Fibroblast of lung (primary cell): ENCODE measurements around the gene SIGLEC8. TPM values are rescaled to one million over a fixed set of nuclear protein-coding genes. Genes with fewer than 3 reads are reported as not detected.
"Not testable (repeated sequence)": the region's sequence is repeated elsewhere in the genome, so short reads cannot be mapped to it uniquely, and the experiment has no call there.

ENCODE experiments used
- DNase-seq, 2 donors: peaks; one replicate each; pipeline versions ENCODE4 v3.0.0 to v3.0.0-alpha.2; 2010; ENCODE audit warnings: low read depth in 2 of 2
- H2AFZ ChIP-seq: 2 replicates; pipeline ENCODE4 v1.5.1; 2012; ENCODE audit warnings: low read length, control low read depth, inconsistent platforms
- H3K27ac ChIP-seq: 2 replicates; pipeline ENCODE4 v1.5.1; 2011; ENCODE audit warnings: low read length, control low read depth; ENCODE audit not compliant: insufficient read depth
- H3K27me3 ChIP-seq: 2 replicates; pipeline ENCODE4 v1.5.1; 2011; ENCODE audit warnings: mild to moderate bottlenecking, low read length; ENCODE audit not compliant: control insufficient read depth, insufficient read depth
- H3K36me3 ChIP-seq: 2 replicates; pipeline ENCODE4 v1.5.1; 2011; ENCODE audit warnings: low read length; ENCODE audit not compliant: control insufficient read depth, insufficient read depth
- H3K4me1 ChIP-seq: 2 replicates; pipeline ENCODE4 v1.5.1; 2011; ENCODE audit warnings: low read length; ENCODE audit not compliant: control insufficient read depth, insufficient read depth; ENCODE audit errors: extremely low read depth
- H3K4me2 ChIP-seq: 2 replicates; pipeline ENCODE4 v1.5.1; 2011; ENCODE audit warnings: low read length, control low read depth; ENCODE audit not compliant: insufficient read depth; ENCODE audit errors: extremely low read depth
- H3K4me3 ChIP-seq, 4 experiments: fragments of 200-600 bp in 1 of 4; sonication (generic) in 1 of 4; replicated peaks in 1 of 4; 2 replicates each; pipeline ENCODE4 v1.5.1; 2011 to 2016; ENCODE audit warnings: low read length in 4 of 4, low read depth in 3 of 4, mild to moderate bottlenecking in 3 of 4, control low read depth in 2 of 4, inconsistent platforms in 1 of 4, mixed read lengths in 1 of 4; ENCODE audit not compliant: insufficient read depth in 1 of 4; ENCODE audit errors: control extremely low read depth in 1 of 4
- H3K79me2 ChIP-seq: 2 replicates; pipeline ENCODE4 v1.5.1; 2012; ENCODE audit warnings: mild to moderate bottlenecking, low read length, inconsistent platforms; ENCODE audit not compliant: control insufficient read depth, insufficient read depth
- H3K9ac ChIP-seq: 2 replicates; pipeline ENCODE4 v1.5.1; 2011; ENCODE audit warnings: mild to moderate bottlenecking, low read length, control low read depth; ENCODE audit not compliant: insufficient read depth
- H3K9me3 ChIP-seq: 2 replicates; pipeline ENCODE4 v1.5.1; 2012; ENCODE audit warnings: low read depth, low read length; ENCODE audit not compliant: control insufficient read depth, insufficient read depth
- H4K20me1 ChIP-seq: 2 replicates; pipeline ENCODE4 v1.5.1; 2011; ENCODE audit warnings: low read length; ENCODE audit not compliant: control insufficient read depth, insufficient read depth; ENCODE audit errors: extremely low read depth
- EZH2 ChIP-seq: IDR thresholded peaks from 2 replicates; pipeline ENCODE4 v1.5.1; 2012; ENCODE audit warnings: low read length, control low read depth, mild to moderate bottlenecking; ENCODE audit errors: missing control alignments
- polyA plus RNA-seq, 2 donors: library from polyadenylated mRNA; depleted of rRNA in 1 of 2; stranded (reverse) in 1 of 2; unstranded in 1 of 2; fragments of >200 nt; gene quantifications; 2 replicates each; pipeline ENCODE4 v1.2.1, GENCODE V29; 2011 to 2012; ENCODE audit warnings: missing spikeins in 1 of 2
- total RNA-seq: library from RNA; depleted of rRNA; stranded (reverse); fragments of >200 nt; gene quantifications from 2 replicates; pipeline ENCODE4 v1.2.1, GENCODE V29; 2014
- TF ChIP-seq, protein P1 (sequence below), 2 donors: IDR thresholded peaks in 1 of 2; conservative IDR thresholded peaks in 1 of 2; 1 replicate in 1 of 2; 2 replicates in 1 of 2; pipeline ENCODE4 v1.5.1; 2011 to 2012; ENCODE audit warnings: low read length in 2 of 2, control low read depth in 1 of 2, inconsistent platforms in 1 of 2, low read depth in 1 of 2, mild to moderate bottlenecking in 1 of 2

Gene SIGLEC8
- total and polyA plus RNA-seq, 2 donors (not counting 1 experiment from before 2014, with no cell fraction given) = not detected

DNA sequence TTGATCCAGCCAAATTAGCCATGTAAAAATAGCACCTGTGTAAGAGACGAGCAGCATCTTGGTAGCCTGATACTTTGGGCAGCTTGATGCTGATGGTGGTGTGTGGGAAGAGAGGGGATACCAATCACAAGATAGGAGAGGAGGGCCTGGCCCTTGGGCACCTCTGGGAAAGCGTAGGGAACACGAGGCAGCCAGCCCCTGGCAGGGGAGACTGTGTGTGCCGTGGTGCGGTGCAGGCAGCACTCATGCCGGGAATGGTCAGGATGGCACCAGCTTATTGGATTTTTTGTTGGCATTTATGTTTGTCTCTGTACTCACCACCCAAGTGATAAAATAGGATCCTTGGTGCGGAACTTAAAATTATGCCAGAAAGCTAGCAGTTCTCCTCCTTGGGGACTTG is 10.2 kb downstream of the SIGLEC8 start:
- Histone ChIP-seq H4K20me1 (no peaks in the 10 kb centered on the region), H3K36me3 (no peaks in the 10 kb centered on the region), H3K9ac (no peak overlapping the region), H3K4me1 (no peaks in the 10 kb centered on the region), H3K9me3 (no peaks in the 10 kb centered on the region), H2AFZ (no peak overlapping the region), H3K27ac (no peak overlapping the region), H3K4me2 (no peak overlapping the region), H3K4me3 (no peak overlapping the region), H3K27me3 (no peaks in the 10 kb centered on the region), H3K79me2 (no peaks in the 10 kb centered on the region)
- no peak for DNase-seq
- TF ChIP-seq, protein P1, sequence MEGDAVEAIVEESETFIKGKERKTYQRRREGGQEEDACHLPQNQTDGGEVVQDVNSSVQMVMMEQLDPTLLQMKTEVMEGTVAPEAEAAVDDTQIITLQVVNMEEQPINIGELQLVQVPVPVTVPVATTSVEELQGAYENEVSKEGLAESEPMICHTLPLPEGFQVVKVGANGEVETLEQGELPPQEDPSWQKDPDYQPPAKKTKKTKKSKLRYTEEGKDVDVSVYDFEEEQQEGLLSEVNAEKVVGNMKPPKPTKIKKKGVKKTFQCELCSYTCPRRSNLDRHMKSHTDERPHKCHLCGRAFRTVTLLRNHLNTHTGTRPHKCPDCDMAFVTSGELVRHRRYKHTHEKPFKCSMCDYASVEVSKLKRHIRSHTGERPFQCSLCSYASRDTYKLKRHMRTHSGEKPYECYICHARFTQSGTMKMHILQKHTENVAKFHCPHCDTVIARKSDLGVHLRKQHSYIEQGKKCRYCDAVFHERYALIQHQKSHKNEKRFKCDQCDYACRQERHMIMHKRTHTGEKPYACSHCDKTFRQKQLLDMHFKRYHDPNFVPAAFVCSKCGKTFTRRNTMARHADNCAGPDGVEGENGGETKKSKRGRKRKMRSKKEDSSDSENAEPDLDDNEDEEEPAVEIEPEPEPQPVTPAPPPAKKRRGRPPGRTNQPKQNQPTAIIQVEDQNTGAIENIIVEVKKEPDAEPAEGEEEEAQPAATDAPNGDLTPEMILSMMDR (conservative IDR thresholded peaks at IDR 0.05 in 1 of 2, IDR thresholded peaks at IDR 0.05 in 1 of 2; ENCODE audit: low read depth in 1 of 2, low read length in 2 of 2) = no peak
- TF ChIP-seq EZH2 = no peak

DNA sequence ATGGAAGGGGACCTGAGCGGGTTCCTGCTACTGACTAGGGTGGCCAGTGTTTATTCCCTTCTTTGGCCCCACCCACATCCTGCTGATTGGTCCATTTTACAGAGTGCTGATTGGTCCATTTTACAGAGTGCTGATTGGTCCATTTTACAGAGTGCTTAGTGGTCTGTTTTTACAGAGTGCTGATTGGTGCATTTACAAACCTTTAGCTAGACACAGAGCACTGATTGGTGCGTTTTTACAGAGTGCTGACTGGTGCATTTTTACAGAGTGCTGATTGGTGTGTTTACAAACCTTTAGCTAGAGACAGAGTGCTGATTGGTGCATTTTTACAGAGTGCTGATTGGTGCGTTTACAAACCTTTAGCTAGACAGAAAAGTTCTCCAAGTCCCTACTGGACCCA is 10.7 kb downstream of the SIGLEC8 start:
- not testable (repeated sequence) for H3K27me3 ChIP-seq, H2AFZ ChIP-seq, H3K9ac ChIP-seq, DNase-seq, H3K4me1 ChIP-seq, H3K36me3 ChIP-seq, H3K79me2 ChIP-seq, H3K27ac ChIP-seq, H3K9me3 ChIP-seq, H3K4me3 ChIP-seq, H4K20me1 ChIP-seq, H3K4me2 ChIP-seq

DNA sequence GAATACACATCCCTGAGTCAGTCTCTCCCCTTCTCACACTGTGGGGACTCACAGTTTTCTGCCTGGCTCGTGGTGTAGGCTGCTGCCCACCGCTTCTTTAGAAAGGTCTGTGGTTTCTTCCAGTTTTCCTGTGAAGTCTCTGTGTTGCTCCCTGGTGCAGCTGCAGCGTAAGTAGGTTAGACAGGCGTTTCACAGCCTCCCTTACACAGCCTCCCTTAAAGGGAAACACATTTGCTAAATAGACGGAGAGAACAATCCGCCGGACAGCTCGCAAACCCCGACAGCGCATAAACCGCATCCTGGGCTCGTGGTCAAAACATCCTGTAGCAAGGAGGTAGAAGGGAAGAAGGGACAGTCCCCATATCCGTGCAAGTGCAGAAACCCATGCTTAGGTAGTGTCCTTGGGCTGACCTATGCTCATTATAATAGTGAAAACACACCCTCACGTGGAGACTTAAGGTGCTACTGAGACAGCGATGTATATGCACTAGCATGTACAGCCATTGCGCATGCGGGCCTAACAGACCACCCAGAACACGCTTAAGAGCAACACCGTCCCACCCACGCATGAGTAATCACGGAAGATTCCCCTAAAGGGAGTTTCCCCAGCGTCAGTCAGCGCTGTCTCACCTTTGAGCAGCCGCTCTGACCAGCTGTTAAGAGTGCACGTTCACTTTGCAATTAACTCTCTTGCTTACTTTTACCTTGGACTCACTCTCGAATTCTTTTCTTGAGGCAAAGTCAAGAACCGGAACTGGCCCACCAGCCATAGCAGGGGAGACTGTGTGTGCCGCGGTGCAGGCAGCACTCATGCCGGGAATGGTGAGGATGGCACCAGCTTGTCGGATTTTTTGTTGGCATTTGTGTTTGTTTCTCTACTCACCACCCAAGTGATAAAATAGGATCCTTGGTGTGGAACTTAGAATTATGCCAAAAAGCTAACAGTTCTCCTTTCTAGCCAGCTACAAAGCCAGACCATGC is 16.6 kb downstream of the SIGLEC8 start:
- no peak overlapping the region for H3K4me2 ChIP-seq
- no peaks in the 10 kb centered on the region for H3K4me1 ChIP-seq
- no peaks in the 10 kb centered on the region for H3K27me3 ChIP-seq
- H3K9me3 ChIP-seq = no peaks in the 10 kb centered on the region
- H2AFZ ChIP-seq = no peak overlapping the region
- no peak overlapping the region for H3K27ac ChIP-seq
- DNase-seq = no peak
- H3K36me3 ChIP-seq = no peaks in the 10 kb centered on the region
- H3K9ac ChIP-seq = no peak overlapping the region
- TF ChIP-seq EZH2 = no peak
- TF ChIP-seq, protein P1 (conservative IDR thresholded peaks at IDR 0.05 in 1 of 2, IDR thresholded peaks at IDR 0.05 in 1 of 2; ENCODE audit: low read depth in 1 of 2, low read length in 2 of 2) = no peak
- no peaks in the 10 kb centered on the region for H3K79me2 ChIP-seq
- no peaks in the 10 kb centered on the region for H4K20me1 ChIP-seq
- no peak overlapping the region for H3K4me3 ChIP-seq
